Measurements from ENCODE around the gene LSAMP. TPM values are rescaled to one million over a fixed set of nuclear protein-coding genes. Genes with fewer than 3 reads are reported as not detected.

Gene LSAMP
- total RNA-seq, 1 donor from 2014 or later, result 64.9 TPM

DNA sequence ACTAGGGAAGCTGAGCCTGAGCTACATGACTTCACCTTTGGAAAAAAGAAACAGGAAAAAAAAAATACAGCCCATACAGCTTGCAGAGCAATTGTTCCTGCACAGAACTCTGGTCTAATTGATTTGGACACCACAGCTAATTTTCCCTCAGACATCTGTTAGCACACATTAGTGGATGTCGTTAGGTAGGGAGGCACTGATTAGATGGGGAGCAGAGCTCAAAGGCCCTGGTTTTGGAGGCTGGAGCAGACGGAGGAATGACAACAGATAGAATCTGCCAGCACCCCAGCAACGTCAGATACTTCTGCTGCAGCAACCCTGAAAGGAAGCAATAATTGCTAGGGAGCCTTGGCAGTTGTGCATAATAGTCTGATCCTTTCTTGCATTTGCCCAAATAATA lies 398.9 kb downstream of the LSAMP start:
- Mint-ChIP-seq H3K9me3 (no peaks in the 10 kb centered on the region), H3K27ac (no peak overlapping the region), H3K36me3 (peaks cover 4% of the 10 kb centered on the region), H3K4me3 (no peak overlapping the region), H3K4me1 (ENCODE audit: unreplicated experiment) (peaks cover 9% of the 10 kb centered on the region), H3K27me3 (no peaks in the 10 kb centered on the region)
- no peak for DNase-seq (ENCODE audit: extremely low spot score, unreplicated experiment)
- TF ChIP-seq, protein P1, sequence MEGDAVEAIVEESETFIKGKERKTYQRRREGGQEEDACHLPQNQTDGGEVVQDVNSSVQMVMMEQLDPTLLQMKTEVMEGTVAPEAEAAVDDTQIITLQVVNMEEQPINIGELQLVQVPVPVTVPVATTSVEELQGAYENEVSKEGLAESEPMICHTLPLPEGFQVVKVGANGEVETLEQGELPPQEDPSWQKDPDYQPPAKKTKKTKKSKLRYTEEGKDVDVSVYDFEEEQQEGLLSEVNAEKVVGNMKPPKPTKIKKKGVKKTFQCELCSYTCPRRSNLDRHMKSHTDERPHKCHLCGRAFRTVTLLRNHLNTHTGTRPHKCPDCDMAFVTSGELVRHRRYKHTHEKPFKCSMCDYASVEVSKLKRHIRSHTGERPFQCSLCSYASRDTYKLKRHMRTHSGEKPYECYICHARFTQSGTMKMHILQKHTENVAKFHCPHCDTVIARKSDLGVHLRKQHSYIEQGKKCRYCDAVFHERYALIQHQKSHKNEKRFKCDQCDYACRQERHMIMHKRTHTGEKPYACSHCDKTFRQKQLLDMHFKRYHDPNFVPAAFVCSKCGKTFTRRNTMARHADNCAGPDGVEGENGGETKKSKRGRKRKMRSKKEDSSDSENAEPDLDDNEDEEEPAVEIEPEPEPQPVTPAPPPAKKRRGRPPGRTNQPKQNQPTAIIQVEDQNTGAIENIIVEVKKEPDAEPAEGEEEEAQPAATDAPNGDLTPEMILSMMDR (conservative IDR thresholded peaks at IDR 0.05), result no peak

DNA sequence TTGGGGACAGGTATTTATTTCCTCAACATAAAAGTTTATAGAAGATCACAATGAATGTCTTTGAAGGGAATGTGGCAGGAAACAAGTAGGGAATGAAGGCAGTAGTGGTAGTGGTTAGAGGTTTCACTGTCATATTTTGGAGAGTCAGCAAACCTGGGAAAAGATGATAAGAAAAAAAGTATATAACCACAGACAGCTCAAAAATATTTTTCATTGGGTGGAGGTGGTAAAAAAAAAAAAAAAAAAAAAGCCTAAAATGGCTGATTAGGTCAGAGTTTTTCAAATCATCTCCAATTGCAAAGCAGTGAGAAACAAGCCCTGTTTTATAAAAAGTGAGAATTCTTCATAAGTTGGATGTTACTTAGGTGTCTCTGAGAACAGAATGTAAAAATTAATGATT lies 400.0 kb downstream of the LSAMP start:
- H3K36me3 Mint-ChIP-seq, result peaks cover 4% of the 10 kb centered on the region
- no peak overlapping the region for H3K4me3 Mint-ChIP-seq
- no peaks in the 10 kb centered on the region for H3K9me3 Mint-ChIP-seq
- H3K27ac Mint-ChIP-seq, result no peak overlapping the region
- peaks cover 9% of the 10 kb centered on the region for H3K4me1 Mint-ChIP-seq (ENCODE audit: unreplicated experiment)
- no peak for DNase-seq (ENCODE audit: extremely low spot score, unreplicated experiment)
- TF ChIP-seq, protein P1 (conservative IDR thresholded peaks at IDR 0.05), result no peak
- no peaks in the 10 kb centered on the region for H3K27me3 Mint-ChIP-seq

DNA sequence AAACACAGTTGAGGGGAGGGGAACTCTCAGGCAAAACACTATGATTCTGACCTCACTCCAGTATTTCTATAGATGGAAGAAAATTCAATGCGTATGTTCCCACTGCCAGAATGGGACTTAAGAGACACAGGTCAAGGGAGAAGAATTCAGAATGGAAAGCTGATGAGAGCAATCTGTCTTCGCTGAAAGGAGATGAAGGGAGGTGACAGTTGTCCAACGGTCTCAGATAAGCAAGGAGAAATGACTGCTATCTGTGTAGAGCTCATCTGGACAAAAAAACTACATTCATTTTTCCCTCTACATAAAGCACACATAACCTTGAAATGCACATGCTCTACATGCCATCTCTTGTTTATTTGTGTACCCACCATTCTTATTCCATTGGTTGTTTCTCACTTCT lies 405.1 kb downstream of the LSAMP start:
- no peak overlapping the region for H3K27ac Mint-ChIP-seq
- H3K4me3 Mint-ChIP-seq, result no peak overlapping the region
- H3K27me3 Mint-ChIP-seq, result no peaks in the 10 kb centered on the region
- peaks cover 7% of the 10 kb centered on the region for H3K4me1 Mint-ChIP-seq (ENCODE audit: unreplicated experiment)
- no peaks in the 10 kb centered on the region for H3K9me3 Mint-ChIP-seq
- DNase-seq (ENCODE audit: extremely low spot score, unreplicated experiment), result no peak
- peaks cover 4% of the 10 kb centered on the region for H3K36me3 Mint-ChIP-seq
- TF ChIP-seq, protein P1 (conservative IDR thresholded peaks at IDR 0.05), result no peak

DNA sequence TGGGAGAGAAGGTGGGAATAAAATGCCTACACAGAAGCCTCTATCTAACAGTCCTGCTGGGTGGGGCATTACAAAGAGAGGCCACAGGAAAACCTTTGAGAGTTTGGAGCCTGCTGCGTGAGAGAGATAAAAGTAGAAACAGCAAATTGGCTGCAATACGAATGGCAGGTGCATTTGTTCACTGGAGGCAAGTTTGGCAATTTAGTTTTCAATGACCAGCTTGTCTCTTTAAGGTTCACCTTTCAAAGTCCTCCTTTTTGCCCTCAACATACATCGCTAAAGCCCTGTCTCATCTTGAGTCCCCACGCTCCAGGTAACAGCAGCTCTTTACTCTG lies 405.7 kb downstream of the LSAMP start:
- no peaks in the 10 kb centered on the region for H3K9me3 Mint-ChIP-seq
- no peak for DNase-seq (ENCODE audit: extremely low spot score, unreplicated experiment)
- H3K4me3 Mint-ChIP-seq, result no peak overlapping the region
- no peaks in the 10 kb centered on the region for H3K27me3 Mint-ChIP-seq
- H3K4me1 Mint-ChIP-seq (ENCODE audit: unreplicated experiment), result peaks cover 9% of the 10 kb centered on the region
- TF ChIP-seq, protein P1 (conservative IDR thresholded peaks at IDR 0.05), result no peak
- H3K36me3 Mint-ChIP-seq, result peaks cover 3% of the 10 kb centered on the region
- H3K27ac Mint-ChIP-seq, result no peak overlapping the region

DNA sequence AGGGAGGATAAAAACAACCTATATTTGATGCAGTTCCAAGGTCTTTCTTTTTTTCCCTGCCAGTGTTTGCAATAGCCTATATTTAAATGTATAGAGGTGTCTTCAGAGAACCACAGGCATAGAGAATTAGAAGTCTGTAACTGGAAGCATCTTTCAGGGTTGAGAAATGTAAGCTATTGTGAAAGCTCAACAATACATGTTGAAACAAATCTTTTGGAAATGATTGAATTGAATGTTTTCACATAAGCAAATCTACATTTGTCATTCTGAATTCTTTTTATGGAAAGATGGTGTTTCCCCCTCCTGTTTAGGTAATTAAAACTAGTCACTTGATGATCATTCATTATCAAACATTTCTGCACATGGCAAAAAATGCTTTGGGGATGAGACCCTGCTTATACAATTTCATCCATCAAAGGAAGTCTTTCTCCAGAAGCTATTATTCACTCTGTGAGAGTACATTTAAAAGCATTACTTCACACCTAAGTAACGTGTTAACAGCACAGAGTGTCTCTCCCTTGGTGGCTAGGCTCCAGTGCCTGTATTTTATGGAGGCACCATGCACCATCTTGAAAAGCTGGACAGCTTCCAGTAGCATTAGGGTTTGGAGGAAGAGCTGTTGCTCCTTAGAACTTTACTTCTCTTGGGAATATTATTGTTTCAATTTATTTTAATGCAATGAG lies 406.2 kb downstream of the LSAMP start:
- DNase-seq (ENCODE audit: extremely low spot score, unreplicated experiment), result no peak
- Mint-ChIP-seq H3K27ac (no peak overlapping the region), H3K27me3 (no peaks in the 10 kb centered on the region), H3K4me3 (no peak overlapping the region), H3K9me3 (no peaks in the 10 kb centered on the region), H3K36me3 (peaks cover 3% of the 10 kb centered on the region), H3K4me1 (ENCODE audit: unreplicated experiment) (peaks cover 12% of the 10 kb centered on the region)
- TF ChIP-seq, protein P1 (conservative IDR thresholded peaks at IDR 0.05), result no peak

Data from type B pancreatic cell (in vitro differentiated cells).